Skeletal muscle cell (primary cell): ENCODE data around the gene CEP55.

Experiments used
- DNase-seq: peaks from one replicate; pipeline ENCODE4 v3.0.0-alpha.2; 2010; ENCODE audit warnings: low read depth
- H3K4me3 ChIP-seq: 2 replicates; pipeline ENCODE4 v1.5.1; 2011; ENCODE audit warnings: low read depth, mild to moderate bottlenecking, control low read depth, low read length, moderate library complexity

The CEP55 gene

GRCh38 chr10:93553482-93554315 is 57.3 kb downstream of the CEP55 start:
- DNase-seq = peak; percentile 18

GRCh38 chr10:93554316-93554663 is 57.9 kb downstream of the CEP55 start:
- no peak overlapping the region for H3K4me3 ChIP-seq
- no peak for DNase-seq

More at GRCh38 chr10:93553482-93554315, 57.3 kb downstream of the CEP55 start:
- H3K4me3 ChIP-seq = no peak overlapping the region

- no peak overlapping the region for H3K4me3 ChIP-seq
- no peak for DNase-seq
Measured at GRCh38 chr10:93554760-93555432, 58.5 kb downstream of the CEP55 start.

DNA sequence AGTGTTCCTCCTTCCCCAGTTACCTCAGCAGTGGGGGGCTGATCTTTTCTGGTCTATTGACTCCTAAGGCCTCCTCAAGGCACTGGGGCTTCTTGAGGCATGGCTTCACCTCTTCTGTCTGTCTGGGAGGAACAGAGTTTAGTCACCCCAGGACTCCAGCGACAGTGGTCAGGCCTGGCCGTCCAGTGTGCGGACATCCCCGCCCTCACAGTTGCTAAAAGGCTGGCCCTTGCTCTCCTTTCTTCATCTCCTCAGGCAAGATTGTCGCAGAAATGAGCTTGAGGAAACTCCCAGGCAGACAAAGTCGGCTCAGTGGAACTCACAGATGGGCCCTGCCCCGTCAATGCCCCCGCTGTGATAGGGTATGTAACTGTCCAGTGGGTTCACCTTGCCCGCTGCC is 63.1 kb downstream of the CEP55 start:
- no peak overlapping the region for H3K4me3 ChIP-seq
- no peak for DNase-seq

GRCh38 chr10:93560541-93560940 is 64.1 kb downstream of the CEP55 start:
- no peak for DNase-seq
- H3K4me3 ChIP-seq = no peak overlapping the region

GRCh38 chr10:93565446-93565845 is 69.0 kb downstream of the CEP55 start:
- DNase-seq = no peak
- H3K4me3 ChIP-seq = no peak overlapping the region

DNA sequence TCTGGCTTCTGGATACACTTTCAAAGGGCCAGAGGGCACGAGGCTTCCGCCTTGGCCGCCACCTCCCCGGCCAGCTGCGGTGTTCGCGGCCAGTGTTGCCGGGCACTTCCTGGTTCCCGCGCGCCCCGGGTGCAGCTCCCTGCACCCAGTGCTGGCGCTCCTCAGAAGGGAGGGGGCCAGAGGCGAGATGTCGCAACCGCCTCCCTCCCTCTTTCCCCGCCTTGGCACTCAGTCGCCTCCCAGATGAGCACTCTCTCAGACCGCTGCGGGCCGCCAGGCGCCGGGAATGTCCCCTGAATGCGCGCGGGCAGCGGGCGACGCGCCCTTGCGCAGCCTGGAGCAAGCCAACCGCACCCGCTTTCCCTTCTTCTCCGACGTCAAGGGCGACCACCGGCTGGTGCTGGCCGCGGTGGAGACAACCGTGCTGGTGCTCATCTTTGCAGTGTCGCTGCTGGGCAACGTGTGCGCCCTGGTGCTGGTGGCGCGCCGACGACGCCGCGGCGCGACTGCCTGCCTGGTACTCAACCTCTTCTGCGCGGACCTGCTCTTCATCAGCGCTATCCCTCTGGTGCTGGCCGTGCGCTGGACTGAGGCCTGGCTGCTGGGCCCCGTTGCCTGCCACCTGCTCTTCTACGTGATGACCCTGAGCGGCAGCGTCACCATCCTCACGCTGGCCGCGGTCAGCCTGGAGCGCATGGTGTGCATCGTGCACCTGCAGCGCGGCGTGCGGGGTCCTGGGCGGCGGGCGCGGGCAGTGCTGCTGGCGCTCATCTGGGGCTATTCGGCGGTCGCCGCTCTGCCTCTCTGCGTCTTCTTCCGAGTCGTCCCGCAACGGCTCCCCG is 70.2 kb downstream of the CEP55 start, which contains the start of gene FFAR4:
Gene FFAR4, plus strand, starts transcription at position 231 of the 842 bp plus-strand sequence. Its CDS starts 56 bp downstream, at position 287.
- peak within 1 kb of the TSS; percentile 11 for H3K4me3 ChIP-seq
- no peak for DNase-seq

- no peak for DNase-seq
- no peak overlapping the region for H3K4me3 ChIP-seq
Measured at GRCh38 chr10:93567277-93568104, 71.1 kb downstream of the CEP55 start.

DNA sequence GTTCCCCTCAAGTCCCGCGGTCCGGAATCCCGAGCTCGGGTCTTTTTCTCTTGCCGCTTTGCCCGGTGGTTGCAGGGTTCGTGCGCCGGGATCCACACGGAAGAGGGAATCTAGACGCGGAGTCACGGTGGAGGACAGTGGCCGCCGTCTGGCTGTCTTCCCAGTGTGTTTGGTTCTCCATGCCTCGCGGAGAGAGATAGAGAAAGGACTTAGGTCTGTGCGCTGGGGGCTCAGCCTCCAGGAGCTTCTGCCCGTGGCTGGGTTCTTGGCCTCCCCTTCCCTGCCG is 71.6 kb downstream of the CEP55 start:
- no peak for DNase-seq
- H3K4me3 ChIP-seq = no peak overlapping the region

- DNase-seq = no peak
- no peak overlapping the region for H3K4me3 ChIP-seq
Measured at GRCh38 chr10:93570383-93570782, 74.0 kb downstream of the CEP55 start.

DNA sequence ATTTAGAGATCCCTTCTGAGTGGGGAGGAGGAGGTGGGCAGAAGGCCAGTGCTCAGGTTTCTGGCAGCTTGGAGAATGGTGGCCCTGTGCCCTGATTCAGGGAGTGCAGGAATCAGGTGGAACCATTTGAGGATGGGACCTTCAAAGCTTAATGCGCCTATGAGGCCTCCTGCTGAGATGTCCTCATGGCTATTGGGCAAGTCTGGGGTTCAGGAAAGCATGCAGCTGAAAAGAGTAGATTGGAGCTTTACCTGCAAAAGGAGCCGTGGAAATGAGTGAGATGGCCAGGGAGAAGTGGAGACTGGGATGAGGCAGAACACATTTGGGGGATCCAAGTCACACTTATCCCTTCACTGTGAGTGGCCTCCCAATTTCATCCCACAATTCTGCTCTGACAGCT is 76.2 kb downstream of the CEP55 start:
- no peak for DNase-seq
- no peak overlapping the region for H3K4me3 ChIP-seq

- DNase-seq = no peak
- H3K4me3 ChIP-seq = no peak overlapping the region
Measured at GRCh38 chr10:93573051-93573909, 76.9 kb downstream of the CEP55 start.

DNA sequence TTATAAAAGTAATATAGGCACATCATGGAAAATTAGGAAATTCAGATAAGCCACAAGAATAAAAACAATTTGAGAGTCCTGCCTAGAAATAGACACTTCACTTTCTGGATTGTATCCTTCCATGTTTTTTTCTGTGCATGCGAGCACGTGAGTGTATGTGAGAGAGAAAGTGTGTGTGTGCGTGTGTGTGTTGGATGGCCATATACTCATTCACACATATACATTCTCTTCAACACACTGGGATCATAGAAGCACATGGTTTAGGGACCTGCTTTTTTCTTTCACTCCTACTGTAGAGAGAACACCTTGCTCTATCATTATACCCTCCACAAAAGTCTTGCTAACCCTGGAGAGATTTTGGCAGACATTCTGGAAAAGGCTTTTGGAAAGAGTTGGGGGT is 77.5 kb downstream of the CEP55 start:
- H3K4me3 ChIP-seq = no peak overlapping the region
- DNase-seq = no peak

DNA sequence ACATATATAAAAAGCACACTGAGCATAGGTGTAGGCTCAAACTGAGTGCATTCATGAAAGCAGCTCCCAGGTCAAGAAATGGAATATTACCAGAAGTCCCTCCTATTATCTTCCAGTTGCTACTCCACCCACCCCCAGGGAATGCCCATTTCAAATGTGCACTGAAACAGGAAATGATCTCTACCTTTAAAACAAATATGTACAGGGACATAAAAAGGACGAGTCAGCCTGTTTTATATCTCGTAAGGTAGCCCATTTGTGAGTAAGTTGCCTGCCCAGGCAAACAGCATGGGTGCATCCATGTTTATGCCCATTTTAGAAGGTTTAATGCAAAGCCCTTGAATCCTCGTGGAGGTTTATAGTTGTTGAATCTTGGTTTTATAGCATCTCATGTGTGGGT is 80.5 kb downstream of the CEP55 start:
- no peak overlapping the region for H3K4me3 ChIP-seq
- no peak for DNase-seq

DNA sequence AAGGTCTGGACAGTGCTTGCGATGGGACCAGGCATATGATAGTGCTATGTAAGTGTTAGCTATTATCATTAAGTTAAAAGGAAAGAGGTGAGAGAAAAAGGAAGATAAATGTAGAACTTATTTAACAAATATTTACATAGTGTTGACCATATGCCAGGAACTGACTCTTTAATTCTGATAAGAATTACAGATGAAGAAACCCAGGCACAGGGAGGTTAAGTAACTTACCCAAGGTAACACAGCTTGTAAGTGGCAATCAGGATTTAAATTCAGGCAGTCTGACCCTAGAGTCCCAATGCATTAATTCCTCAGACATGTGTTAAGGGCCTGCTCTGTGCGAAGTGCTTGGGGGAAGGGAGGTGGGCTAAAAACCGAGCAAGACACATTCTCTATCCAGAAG is 81.2 kb downstream of the CEP55 start:
- no peak overlapping the region for H3K4me3 ChIP-seq
- DNase-seq = no peak
